Measurements from ENCODE around the gene JPH4. TPM values are rescaled to one million over a fixed set of nuclear protein-coding genes. Genes with fewer than 3 reads are reported as not detected.

The JPH4 gene
- total and polyA plus RNA-seq, 7 experiments from 2014 or later, result 0.13 to 1.2 (median 0.16) TPM; not detected in 4

DNA sequence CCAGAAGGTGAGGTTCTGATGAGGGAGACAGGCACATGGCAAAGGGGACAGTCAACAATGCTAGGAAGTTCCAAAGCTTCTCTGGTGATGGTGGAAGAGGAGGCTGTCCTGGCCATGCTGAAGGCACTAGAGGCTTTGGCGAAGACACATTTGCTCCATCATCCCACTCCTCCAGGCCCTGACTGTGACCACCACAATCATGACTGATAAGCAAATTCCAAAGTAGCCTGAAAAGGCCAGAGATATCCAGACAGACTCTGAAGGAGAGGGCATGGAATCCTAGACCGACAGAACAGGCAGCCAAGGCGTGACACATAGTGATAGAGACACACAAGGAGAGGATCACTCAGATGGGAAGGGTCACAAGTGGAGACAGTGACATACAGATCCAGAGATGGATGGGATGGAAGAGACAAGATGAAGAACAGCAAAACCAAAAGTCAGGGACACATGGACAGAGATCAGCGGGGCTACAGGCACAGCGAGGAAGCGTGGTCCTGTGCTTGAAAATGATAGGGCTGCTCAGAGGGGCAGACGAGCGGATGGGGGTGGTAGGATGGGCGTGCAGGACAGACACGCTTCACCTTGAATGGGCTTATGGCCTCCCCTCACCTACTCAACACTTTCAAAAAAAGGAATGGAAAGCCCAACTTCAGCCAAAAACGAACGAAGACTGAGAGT lies 28.3 kb downstream of the JPH4 start:
- Mint-ChIP-seq H3K27ac (no peak overlapping the region), H3K4me1 (peaks cover 0 to 11% (median 7%) of the 10 kb centered on the region in 7 donors), H3K9me3 (no peaks in the 10 kb centered on the region), H3K36me3 (no peaks in the 10 kb centered on the region), H3K4me3 (no peak overlapping the region), H3K27me3 (peaks cover 0 to 4% (median 0%) of the 10 kb centered on the region in 5 donors)
- DNase-seq (no peak), ATAC-seq (no peak)
- peak overlapping the region; percentile 77 for H3K4me3 ChIP-seq (ENCODE audit: low read length)
- intact Hi-C loops (cut with micrococcal nuclease), result loop anchor here (5.0 to 10.0 kb wide), 4 partner anchors 455 to 885 kb away; partner anchors contain the start of genes ACIN1 (in 1 of the 2), C14orf119 (in 1 of the 2), CHMP4A (in 1 of the 2) and DCAF11 (in 1 of the 2)
- H3K9me3 ChIP-seq (ENCODE audit: control insufficient read depth in 2 of 3, low read length in 3 of 3), result no peaks in the 10 kb centered on the region
- H3K27me3 ChIP-seq (ENCODE audit: control insufficient read depth in 2 of 2, insufficient read depth in 2 of 2, low read length in 2 of 2), result peaks cover 3 to 5% of the 10 kb centered on the region in 2 donors
- no peaks in the 10 kb centered on the region for H3K36me3 ChIP-seq (ENCODE audit: control insufficient read depth in 2 of 3, insufficient read depth in 3 of 3, low read length in 3 of 3)
- CTCF ChIA-PET, result interaction anchor here (0.6 to 1.7 kb wide), 2 partner anchors 11 to 643 kb away, joined by 5 to 6 read pairs; no protein-coding TSS in a partner anchor
- H3K27ac ChIP-seq (ENCODE audit: low read depth, low read length), result no peak overlapping the region
- peaks cover 8 to 11% of the 10 kb centered on the region in 2 donors for H3K4me1 ChIP-seq (ENCODE audit: control insufficient read depth in 2 of 2, insufficient read depth in 2 of 2, low read length in 2 of 2)
- POLR2A ChIA-PET, result interaction anchor here (1.1 to 1.3 kb wide), 2 partner anchors 10 to 57 kb away, joined by 3 to 4 read pairs; no protein-coding TSS in a partner anchor

DNA sequence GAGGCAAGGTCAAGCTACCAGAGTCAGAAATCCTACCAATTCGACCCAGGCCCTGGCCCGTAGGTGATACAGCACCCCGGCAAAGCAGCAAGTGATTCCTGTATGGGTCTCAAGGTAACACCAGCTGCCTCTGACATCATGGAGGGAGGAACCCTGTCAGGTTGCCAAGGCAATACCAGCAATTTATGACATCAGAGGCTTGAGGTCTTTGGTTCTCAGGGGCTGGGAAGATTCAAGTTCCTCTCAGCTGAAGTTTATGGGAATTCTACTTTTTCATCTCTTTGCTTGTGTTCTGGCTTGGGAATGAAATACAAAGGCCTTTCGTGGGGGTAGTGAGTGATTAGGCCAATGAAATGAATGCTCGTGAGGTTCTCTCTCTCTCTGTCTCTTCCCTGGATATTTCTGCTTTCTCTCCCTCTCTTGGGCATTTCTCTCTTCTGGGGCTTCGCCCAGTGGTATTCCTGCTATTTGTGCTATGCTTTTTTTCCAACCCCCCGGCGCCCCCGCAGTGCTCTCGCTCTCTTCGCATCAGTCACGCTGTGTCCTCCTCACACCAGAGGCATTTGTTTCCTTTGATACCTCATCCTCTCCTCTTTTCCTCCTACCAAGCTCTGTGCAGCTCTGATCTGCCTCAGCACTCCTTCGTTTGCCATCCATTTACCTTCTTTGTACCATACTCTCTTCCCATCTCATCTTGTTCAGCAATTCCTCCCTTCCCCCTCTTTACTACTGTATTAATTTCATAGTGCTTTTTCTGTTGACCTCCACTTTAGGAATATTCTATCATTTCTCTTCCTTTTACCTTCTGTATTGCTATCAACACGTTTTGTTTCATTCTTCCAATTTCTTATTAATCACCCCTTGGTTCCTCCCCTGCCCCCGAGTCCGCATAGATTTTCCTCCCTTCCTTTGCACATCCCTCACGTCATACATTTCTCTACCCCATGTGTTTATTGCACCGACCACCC lies 30.0 kb downstream of the JPH4 start:
- peaks cover 0 to 4% (median 0%) of the 10 kb centered on the region in 5 donors for H3K27me3 Mint-ChIP-seq
- POLR2A ChIA-PET, result interaction anchor here (0.6 to 1.3 kb wide), 3 partner anchors 12 to 281 kb away, joined by 3 to 4 read pairs (median 3); no protein-coding TSS in a partner anchor
- Histone ChIP-seq H3K36me3 (ENCODE audit: control insufficient read depth in 2 of 3, insufficient read depth in 3 of 3, low read length in 3 of 3) (no peaks in the 10 kb centered on the region), H3K4me1 (ENCODE audit: control insufficient read depth in 2 of 2, insufficient read depth in 2 of 2, low read length in 2 of 2) (peaks cover 8 to 11% of the 10 kb centered on the region in 2 donors), H3K4me3 (ENCODE audit: low read length) (no peak overlapping the region), H3K27me3 (ENCODE audit: control insufficient read depth in 2 of 2, insufficient read depth in 2 of 2, low read length in 2 of 2) (peaks cover 3 to 5% of the 10 kb centered on the region in 2 donors), H3K9me3 (ENCODE audit: control insufficient read depth in 2 of 3, low read length in 3 of 3) (no peaks in the 10 kb centered on the region), H3K27ac (ENCODE audit: low read depth, low read length) (no peak overlapping the region)
- no peaks in the 10 kb centered on the region for H3K36me3 Mint-ChIP-seq
- DNase-seq (no peak), ATAC-seq (no peak)
- no peak overlapping the region for H3K4me3 Mint-ChIP-seq
- no peak overlapping the region for H3K27ac Mint-ChIP-seq
- intact Hi-C loops (cut with micrococcal nuclease), result no loop called here
- CTCF ChIA-PET, result interaction anchor here (0.7 to 2.2 kb wide), 3 partner anchors 10 to 451 kb away, joined by 3 to 6 read pairs (median 5); no protein-coding TSS in a partner anchor
- H3K9me3 Mint-ChIP-seq, result no peaks in the 10 kb centered on the region
- H3K4me1 Mint-ChIP-seq, result peaks cover 0 to 9% (median 5%) of the 10 kb centered on the region in 7 donors

DNA sequence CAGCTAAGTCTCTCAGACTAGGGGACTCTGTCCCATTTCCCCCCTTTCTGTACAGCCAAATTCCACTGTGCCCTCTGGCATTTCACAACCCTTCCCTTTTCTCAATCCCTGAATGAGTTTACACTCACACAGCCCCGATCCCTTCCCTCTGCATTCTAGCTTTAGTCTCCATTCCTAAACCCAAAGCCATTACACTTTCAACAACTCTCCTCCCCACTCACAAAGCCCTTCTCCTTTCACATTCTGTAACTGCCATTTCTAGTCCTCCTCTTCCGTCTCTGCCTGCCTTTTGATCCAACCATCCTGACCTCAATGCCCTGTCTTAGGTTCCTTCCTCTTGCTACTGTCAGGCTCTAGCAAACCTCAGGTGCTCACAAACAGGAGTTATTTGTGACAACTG lies 30.7 kb downstream of the JPH4 start:
- H3K27ac Mint-ChIP-seq, result no peak overlapping the region
- no peaks in the 10 kb centered on the region for H3K36me3 Mint-ChIP-seq
- CTCF ChIA-PET, result interaction anchor here (2.2 kb wide), 1 partner anchor 10 kb away, joined by 5 read pairs; no protein-coding TSS in a partner anchor
- ATAC-seq, result no peak
- Histone ChIP-seq H3K27me3 (ENCODE audit: control insufficient read depth in 2 of 2, insufficient read depth in 2 of 2, low read length in 2 of 2) (peaks cover 3 to 5% of the 10 kb centered on the region in 2 donors), H3K36me3 (ENCODE audit: control insufficient read depth in 2 of 3, insufficient read depth in 3 of 3, low read length in 3 of 3) (no peaks in the 10 kb centered on the region), H3K9me3 (ENCODE audit: control insufficient read depth in 2 of 3, low read length in 3 of 3) (no peaks in the 10 kb centered on the region), H3K27ac (ENCODE audit: low read depth, low read length) (no peak overlapping the region), H3K4me1 (ENCODE audit: control insufficient read depth in 2 of 2, insufficient read depth in 2 of 2, low read length in 2 of 2) (peaks cover 8 to 11% of the 10 kb centered on the region in 2 donors), H3K4me3 (ENCODE audit: low read length) (no peak overlapping the region)
- H3K4me1 Mint-ChIP-seq, result peaks cover 0 to 9% (median 5%) of the 10 kb centered on the region in 7 donors
- H3K9me3 Mint-ChIP-seq, result no peaks in the 10 kb centered on the region
- POLR2A ChIA-PET, result no interaction called here
- intact Hi-C loops (cut with micrococcal nuclease), result no loop called here
- peaks cover 0 to 4% (median 0%) of the 10 kb centered on the region in 5 donors for H3K27me3 Mint-ChIP-seq
- no peak overlapping the region for H3K4me3 Mint-ChIP-seq
- DNase-seq, result no peak

DNA sequence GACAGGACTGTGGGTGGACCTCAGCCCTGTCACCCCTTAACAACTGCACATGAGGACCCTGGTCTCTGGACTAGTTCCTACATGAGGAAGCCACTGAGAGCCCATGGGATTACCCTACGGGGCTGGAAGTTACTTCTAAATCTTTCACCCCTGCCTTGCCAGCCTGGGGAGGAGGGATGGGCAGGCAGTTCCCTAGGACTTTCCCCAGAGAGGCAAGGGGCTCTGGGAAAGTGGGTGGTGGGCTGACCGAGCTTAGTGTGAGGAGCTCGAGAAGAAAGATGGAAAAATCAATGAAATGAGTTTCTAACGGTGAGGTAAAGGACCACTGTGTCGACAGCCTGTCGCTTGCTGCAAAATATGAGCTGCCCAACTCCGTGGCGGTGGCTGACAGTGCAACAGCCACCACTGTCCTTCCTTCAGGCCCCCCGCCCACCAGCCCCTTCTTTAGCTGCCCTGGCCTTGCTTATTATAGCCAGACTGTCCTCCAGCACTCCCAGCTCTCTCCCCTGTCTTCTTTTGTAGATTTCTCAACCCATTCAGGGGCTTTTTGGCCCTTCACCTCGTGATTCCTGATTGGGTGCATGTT lies 32.0 kb downstream of the JPH4 start:
- intact Hi-C loops (cut with micrococcal nuclease), result no loop called here
- H3K4me3 ChIP-seq (ENCODE audit: low read length), result no peak overlapping the region
- H3K4me1 ChIP-seq (ENCODE audit: control insufficient read depth in 2 of 2, insufficient read depth in 2 of 2, low read length in 2 of 2), result peaks cover 7 to 8% of the 10 kb centered on the region in 2 donors
- no peak overlapping the region for H3K4me3 Mint-ChIP-seq
- H3K36me3 Mint-ChIP-seq, result no peaks in the 10 kb centered on the region
- POLR2A ChIA-PET, result no interaction called here
- no peaks in the 10 kb centered on the region for H3K36me3 ChIP-seq (ENCODE audit: control insufficient read depth in 2 of 3, insufficient read depth in 3 of 3, low read length in 3 of 3)
- no peak overlapping the region for H3K27ac ChIP-seq (ENCODE audit: low read depth, low read length)
- ATAC-seq, result no peak
- DNase-seq, result no peak
- H3K9me3 Mint-ChIP-seq, result no peaks in the 10 kb centered on the region
- H3K9me3 ChIP-seq (ENCODE audit: control insufficient read depth in 2 of 3, low read length in 3 of 3), result no peaks in the 10 kb centered on the region
- H3K4me1 Mint-ChIP-seq, result peaks cover 0 to 4% (median 0%) of the 10 kb centered on the region in 7 donors
- no peak overlapping the region for H3K27ac Mint-ChIP-seq
- H3K27me3 ChIP-seq (ENCODE audit: control insufficient read depth in 2 of 2, insufficient read depth in 2 of 2, low read length in 2 of 2), result peaks cover 3 to 5% of the 10 kb centered on the region in 2 donors
- H3K27me3 Mint-ChIP-seq, result peaks cover 0 to 4% (median 0%) of the 10 kb centered on the region in 5 donors
- CTCF ChIA-PET, result interaction anchor here (0.6 to 0.9 kb wide), 2 partner anchors 72 to 696 kb away, joined by 3 read pairs; partner anchors contain the start of gene TINF2

DNA sequence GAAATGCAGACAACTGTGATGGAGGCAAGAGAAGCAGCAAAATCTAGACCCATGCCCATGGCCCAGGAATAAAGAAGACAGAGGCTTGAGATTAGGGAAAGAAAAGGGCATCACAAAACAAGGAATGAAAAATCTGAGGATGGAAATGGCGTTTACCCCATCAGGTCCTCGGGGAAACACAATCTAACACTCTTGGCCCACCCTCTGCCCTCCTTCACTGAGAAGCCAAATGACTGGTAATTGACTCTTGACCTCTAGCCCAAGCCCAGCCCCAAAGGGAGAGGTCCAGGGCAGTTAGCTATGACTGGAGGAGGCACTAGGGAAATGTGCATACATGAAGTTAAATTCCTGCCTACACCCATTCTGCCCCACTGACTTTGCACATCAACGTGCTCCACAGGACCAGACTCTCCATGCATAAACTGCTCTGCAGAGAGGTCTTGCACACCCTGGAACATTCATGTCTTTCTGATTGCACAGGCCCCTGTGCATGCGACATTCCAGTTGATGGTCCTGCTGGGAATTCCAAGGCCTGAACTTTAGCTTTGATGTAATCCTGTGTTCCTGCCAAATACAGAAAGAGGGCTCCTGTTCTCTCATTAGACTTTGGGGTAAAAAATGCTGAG lies 32.7 kb downstream of the JPH4 start:
- intact Hi-C loops (cut with micrococcal nuclease), result no loop called here
- CTCF ChIA-PET, result interaction anchor here (0.9 kb wide), 1 partner anchor 71 kb away, joined by 3 read pairs; no protein-coding TSS in a partner anchor
- ATAC-seq, result no peak
- Histone ChIP-seq H3K36me3 (ENCODE audit: control insufficient read depth in 2 of 3, insufficient read depth in 3 of 3, low read length in 3 of 3) (no peaks in the 10 kb centered on the region), H3K27me3 (ENCODE audit: control insufficient read depth in 2 of 2, insufficient read depth in 2 of 2, low read length in 2 of 2) (peaks cover 3 to 5% of the 10 kb centered on the region in 2 donors), H3K4me1 (ENCODE audit: control insufficient read depth in 2 of 2, insufficient read depth in 2 of 2, low read length in 2 of 2) (peaks cover 3 to 4% of the 10 kb centered on the region in 2 donors), H3K9me3 (ENCODE audit: control insufficient read depth in 2 of 3, low read length in 3 of 3) (no peaks in the 10 kb centered on the region), H3K4me3 (ENCODE audit: low read length) (no peak overlapping the region), H3K27ac (ENCODE audit: low read depth, low read length) (no peak overlapping the region)
- Mint-ChIP-seq H3K9me3 (no peaks in the 10 kb centered on the region), H3K4me3 (no peak overlapping the region), H3K4me1 (peaks cover 0 to 4% (median 0%) of the 10 kb centered on the region in 7 donors), H3K27ac (no peak overlapping the region), H3K36me3 (no peaks in the 10 kb centered on the region), H3K27me3 (peaks cover 0 to under 1% (median 0%) of the 10 kb centered on the region in 5 donors)
- POLR2A ChIA-PET, result no interaction called here
- no peak for DNase-seq
